Caco-2 (cell line): ENCODE measurements around the gene DOK1. TPM values are rescaled to one million over a fixed set of nuclear protein-coding genes. Genes with fewer than 3 reads are reported as not detected.

ENCODE experiments used
- BruUV-seq: library from RNA; stranded (reverse); fragments of 400-500 nt; replicated peaks from 2 replicates; lab custom pipeline; 2021; lab: Mats Ljungman, UMichigan
- CTCF ChIA-PET: fragments of 300-600 bp; sonication (Branson Sonifier 250); formaldehyde crosslinking; loops from one replicate; lab custom pipeline; 2022; ENCODE audit warnings: antibody characterized with exemption; lab: Charles Lee
- POLR2A ChIA-PET: fragments of 300-600 bp; sonication (Branson Sonifier 250); formaldehyde crosslinking; loops from one replicate; lab custom pipeline; 2022; ENCODE audit warnings: antibody characterized with exemption; lab: Charles Lee
- DNase-seq, 2 experiments: peaks; one replicate each; pipeline versions ENCODE4 v3.0.0 to v3.0.0-alpha.2; 2020 to 2022
- H3K27me3 ChIP-seq: replicated peaks from 2 replicates; pipeline ENCODE4 v1.6.0; 2011; ENCODE audit warnings: low read length; ENCODE audit not compliant: control insufficient read depth, insufficient read depth
- H3K36me3 ChIP-seq: 2 replicates; pipeline ENCODE4 v1.5.1; 2011; ENCODE audit warnings: low read length; ENCODE audit not compliant: control insufficient read depth, insufficient read depth
- H3K4me1 ChIP-seq: fragments of 250-450 bp; sonication (Bioruptor Pico); 2 replicates; pipeline ENCODE4 v1.5.1; 2020; ENCODE audit warnings: mild to moderate bottlenecking
- H3K4me3 ChIP-seq: 2 replicates; pipeline ENCODE4 v1.5.1; 2011; ENCODE audit warnings: low read depth, mild to moderate bottlenecking, control low read depth, low read length
- H3K9me3 ChIP-seq: fragments of 250-450 bp; sonication (Bioruptor Pico); 2 replicates; pipeline ENCODE4 v1.5.1; 2020; ENCODE audit warnings: mild to moderate bottlenecking, moderate library complexity
- H3K27ac Mint-ChIP-seq: one replicate; pipeline ENCODE4 v1.8.0; 2022; ENCODE audit warnings: mixed read lengths; ENCODE audit not compliant: unreplicated experiment
- H3K27me3 Mint-ChIP-seq: one replicate; pipeline ENCODE4 v1.8.0; 2022; ENCODE audit warnings: mixed read lengths; ENCODE audit not compliant: insufficient read depth, unreplicated experiment
- H3K36me3 Mint-ChIP-seq: one replicate; pipeline ENCODE4 v1.8.0; 2022; ENCODE audit warnings: mild to moderate bottlenecking, mixed read lengths; ENCODE audit not compliant: insufficient read depth, unreplicated experiment
- H3K4me1 Mint-ChIP-seq: one replicate; pipeline ENCODE4 v1.8.0; 2022; ENCODE audit warnings: low read depth, mixed read lengths; ENCODE audit not compliant: unreplicated experiment
- H3K4me3 Mint-ChIP-seq: one replicate; pipeline ENCODE4 v1.8.0; 2022; ENCODE audit warnings: mild to moderate bottlenecking, moderate library complexity, mixed read lengths; ENCODE audit not compliant: unreplicated experiment
- H3K9me3 Mint-ChIP-seq: one replicate; pipeline ENCODE4 v1.8.0; 2022; ENCODE audit warnings: mixed read lengths; ENCODE audit not compliant: unreplicated experiment
- intact Hi-C: fragments of 100-400 bp; cut with micrococcal nuclease; formaldehyde crosslinking; loops from one replicate; pipeline ENCODE4 v1.10.0; 2022; ENCODE audit not compliant: unreplicated experiment
- total RNA-seq: library from RNA; stranded (reverse); gene quantifications from 2 replicates; pipeline ENCODE4 v1.2.3, GENCODE V29; 2022
- TF ChIP-seq, protein P1 (sequence below), 2 experiments: fragments of 200-600 bp in 1 of 2; IDR thresholded peaks; 1 replicate in 1 of 2; 2 replicates in 1 of 2; pipeline versions ENCODE4 v1.5.1 to v1.8.0; 2011 to 2022; ENCODE audit warnings: antibody characterized with exemption in 1 of 2, control low read depth in 1 of 2, inconsistent platforms in 1 of 2, low read depth in 1 of 2, low read length in 1 of 2, mild to moderate bottlenecking in 1 of 2, moderate library complexity in 1 of 2; ENCODE audit not compliant: insufficient read depth in 1 of 2, severe bottlenecking in 1 of 2, unreplicated experiment in 1 of 2

The DOK1 gene
- total RNA-seq, 1 experiment from 2014 or later, result 5.1 TPM

DNA sequence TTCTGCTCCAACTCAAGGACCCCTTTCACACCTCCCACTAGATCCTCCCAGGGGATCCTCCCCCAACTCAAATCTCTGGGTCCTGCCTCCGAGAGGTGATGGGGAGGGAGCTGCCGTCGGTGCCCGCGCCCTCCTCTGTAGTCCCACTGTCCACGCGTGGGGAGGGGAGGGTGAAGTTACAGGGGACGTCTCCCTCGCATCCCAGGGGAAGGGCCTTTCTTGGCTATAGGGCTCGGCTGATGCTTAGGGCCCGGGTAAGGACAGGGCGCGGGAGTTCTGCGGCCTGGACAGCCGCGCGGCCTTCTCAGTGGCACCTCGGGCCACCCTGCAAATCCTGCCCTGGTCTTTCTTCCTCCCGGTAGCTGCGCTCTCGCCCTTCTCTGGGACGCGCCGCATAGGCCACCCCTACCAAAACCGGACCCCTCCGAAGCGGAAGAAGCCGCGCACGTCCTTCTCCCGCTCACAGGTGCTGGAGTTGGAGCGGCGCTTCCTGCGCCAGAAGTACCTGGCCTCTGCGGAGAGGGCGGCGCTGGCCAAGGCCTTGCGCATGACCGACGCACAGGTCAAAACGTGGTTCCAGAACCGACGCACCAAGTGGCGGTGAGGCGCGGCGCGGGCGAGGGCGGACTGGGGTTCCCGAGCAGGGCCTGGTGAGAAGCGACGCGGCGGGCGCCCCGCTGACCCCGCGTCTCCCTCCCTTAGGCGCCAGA, 39.1 kb upstream of the DOK1 start:
- no peaks in the 10 kb centered on the region for H3K4me1 Mint-ChIP-seq
- H3K9me3 Mint-ChIP-seq, result no peaks in the 10 kb centered on the region
- CTCF ChIA-PET, result interaction anchor here (1.0 kb wide), 1 partner anchor 33 kb away, joined by 3 read pairs; the partner anchor contains the start of genes CCDC142 and TTC31
- peak overlapping the region; percentile 72 for H3K4me3 Mint-ChIP-seq
- DNase-seq, result peak in 1 of 2 experiments; percentile 50
- POLR2A ChIA-PET, result interaction anchor here (1.1 kb wide), 1 partner anchor 15 kb away, joined by 5 read pairs; the partner anchor contains the start of gene HTRA2
- Histone ChIP-seq H3K27me3 (no peaks in the 10 kb centered on the region), H3K4me1 (no peaks in the 10 kb centered on the region), H3K9me3 (no peaks in the 10 kb centered on the region), H3K4me3 (peak overlapping the region; percentile 60), H3K36me3 (no peaks in the 10 kb centered on the region)
- intact Hi-C loops, result no loop called here
- TF ChIP-seq, protein P1, sequence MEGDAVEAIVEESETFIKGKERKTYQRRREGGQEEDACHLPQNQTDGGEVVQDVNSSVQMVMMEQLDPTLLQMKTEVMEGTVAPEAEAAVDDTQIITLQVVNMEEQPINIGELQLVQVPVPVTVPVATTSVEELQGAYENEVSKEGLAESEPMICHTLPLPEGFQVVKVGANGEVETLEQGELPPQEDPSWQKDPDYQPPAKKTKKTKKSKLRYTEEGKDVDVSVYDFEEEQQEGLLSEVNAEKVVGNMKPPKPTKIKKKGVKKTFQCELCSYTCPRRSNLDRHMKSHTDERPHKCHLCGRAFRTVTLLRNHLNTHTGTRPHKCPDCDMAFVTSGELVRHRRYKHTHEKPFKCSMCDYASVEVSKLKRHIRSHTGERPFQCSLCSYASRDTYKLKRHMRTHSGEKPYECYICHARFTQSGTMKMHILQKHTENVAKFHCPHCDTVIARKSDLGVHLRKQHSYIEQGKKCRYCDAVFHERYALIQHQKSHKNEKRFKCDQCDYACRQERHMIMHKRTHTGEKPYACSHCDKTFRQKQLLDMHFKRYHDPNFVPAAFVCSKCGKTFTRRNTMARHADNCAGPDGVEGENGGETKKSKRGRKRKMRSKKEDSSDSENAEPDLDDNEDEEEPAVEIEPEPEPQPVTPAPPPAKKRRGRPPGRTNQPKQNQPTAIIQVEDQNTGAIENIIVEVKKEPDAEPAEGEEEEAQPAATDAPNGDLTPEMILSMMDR (IDR thresholded peaks at IDR 0.05; ENCODE audit: insufficient read depth in 1 of 2, low read depth in 1 of 2, low read length in 1 of 2, severe bottlenecking in 1 of 2, unreplicated experiment in 1 of 2), result no peak
- peaks cover 8% of the 10 kb centered on the region for H3K27me3 Mint-ChIP-seq
- H3K36me3 Mint-ChIP-seq, result peaks cover 4% of the 10 kb centered on the region
- BruUV-seq, result no TSS peak
- H3K27ac Mint-ChIP-seq, result peak overlapping the region; percentile 34

DNA sequence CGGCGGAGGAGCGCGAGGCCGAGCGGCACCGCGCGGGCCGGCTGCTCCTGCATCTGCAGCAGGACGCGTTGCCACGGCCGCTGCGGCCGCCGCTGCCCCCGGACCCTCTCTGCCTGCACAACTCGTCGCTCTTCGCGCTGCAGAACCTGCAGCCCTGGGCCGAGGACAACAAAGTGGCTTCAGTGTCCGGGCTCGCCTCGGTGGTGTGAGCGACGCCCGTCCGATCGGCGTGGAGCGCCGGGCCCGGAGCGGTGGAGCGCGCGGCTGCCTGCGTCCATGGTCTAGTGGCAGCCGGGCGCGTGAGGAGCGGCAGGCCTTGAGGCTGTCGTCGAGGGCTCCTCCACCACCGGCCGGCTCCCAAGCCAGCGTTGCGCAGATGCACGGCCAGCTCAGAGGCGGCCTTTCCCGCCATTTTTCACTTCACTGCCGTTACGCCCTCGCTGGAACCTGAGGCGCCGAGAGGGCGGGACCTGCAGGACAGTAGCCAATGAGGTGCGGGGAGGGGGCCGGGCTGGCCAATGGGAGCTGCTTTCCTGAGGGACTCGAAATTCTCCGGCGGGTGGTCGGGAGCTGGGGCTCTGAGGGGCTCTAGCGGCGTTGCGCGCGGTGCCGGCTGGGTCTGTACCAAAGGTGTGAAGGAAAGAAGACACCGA, 38.4 kb upstream of the DOK1 start:
- H3K36me3 ChIP-seq, result no peaks in the 10 kb centered on the region
- intact Hi-C loops, result loop anchor here (1.0 kb wide), 1 partner anchor 13 kb away; the partner anchor contains the start of genes AUP1 and HTRA2
- DNase-seq, result peak; percentile 81 to 87
- Mint-ChIP-seq H3K36me3 (no peaks in the 10 kb centered on the region), H3K27me3 (peaks cover 8% of the 10 kb centered on the region), H3K27ac (peak overlapping the region; percentile 2), H3K4me3 (peak overlapping the region; percentile 72), H3K9me3 (no peaks in the 10 kb centered on the region), H3K4me1 (no peaks in the 10 kb centered on the region)
- ChIA-PET CTCF (interaction anchor here (0.9 to 1.0 kb wide), 2 partner anchors 13 to 34 kb away, joined by 3 read pairs; partner anchors contain the start of genes CCDC142 and TTC31), POLR2A (interaction anchor here (0.8 to 1.1 kb wide), 2 partner anchors 14 to 22 kb away, joined by 3 to 5 read pairs; partner anchors contain the start of gene HTRA2)
- no peaks in the 10 kb centered on the region for H3K9me3 ChIP-seq
- no TSS peak for BruUV-seq
- TF ChIP-seq, protein P1 (IDR thresholded peaks at IDR 0.05; ENCODE audit: insufficient read depth in 1 of 2, low read depth in 1 of 2, low read length in 1 of 2, severe bottlenecking in 1 of 2, unreplicated experiment in 1 of 2), result no peak
- no peaks in the 10 kb centered on the region for H3K27me3 ChIP-seq
- H3K4me1 ChIP-seq, result no peaks in the 10 kb centered on the region
- peak overlapping the region; percentile 60 for H3K4me3 ChIP-seq

DNA sequence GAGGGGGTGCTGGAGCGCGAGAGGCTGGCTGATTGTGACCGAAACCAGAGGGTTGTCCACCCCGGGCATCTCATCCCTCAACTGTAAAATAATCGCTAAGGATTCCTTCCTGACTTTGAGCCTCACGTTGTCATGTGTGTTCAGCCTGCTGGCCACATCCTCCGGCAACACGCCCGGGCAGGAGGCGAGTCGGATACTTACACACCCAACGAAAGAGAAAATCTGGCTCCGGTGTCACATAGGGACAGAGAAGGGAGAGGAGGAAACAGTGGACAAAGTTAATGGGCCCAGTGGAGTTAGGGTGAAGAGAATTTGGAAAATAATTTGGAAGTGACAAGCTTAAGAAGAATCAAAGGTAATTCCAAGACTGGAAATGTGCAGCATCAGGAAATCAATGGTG, 37.9 kb upstream of the DOK1 start:
- Mint-ChIP-seq H3K27me3 (peaks cover 8% of the 10 kb centered on the region), H3K27ac (peak overlapping the region; percentile 2), H3K4me1 (no peaks in the 10 kb centered on the region), H3K4me3 (peak overlapping the region; percentile 72), H3K36me3 (no peaks in the 10 kb centered on the region), H3K9me3 (no peaks in the 10 kb centered on the region)
- TSS peak; percentile 41 for BruUV-seq
- Histone ChIP-seq H3K4me3 (peak overlapping the region; percentile 60), H3K36me3 (no peaks in the 10 kb centered on the region), H3K9me3 (no peaks in the 10 kb centered on the region), H3K4me1 (no peaks in the 10 kb centered on the region), H3K27me3 (no peaks in the 10 kb centered on the region)
- intact Hi-C loops, result loop anchor here (1.0 kb wide), 1 partner anchor 13 kb away; the partner anchor contains the start of genes AUP1 and HTRA2
- ChIA-PET CTCF (interaction anchor here (0.9 to 1.0 kb wide), 2 partner anchors 13 to 34 kb away, joined by 3 read pairs; partner anchors contain the start of genes CCDC142 and TTC31), POLR2A (interaction anchor here (0.8 to 1.1 kb wide), 2 partner anchors 13 to 21 kb away, joined by 3 to 5 read pairs; partner anchors contain the start of gene HTRA2)
- TF ChIP-seq, protein P1 (IDR thresholded peaks at IDR 0.05; ENCODE audit: insufficient read depth in 1 of 2, low read depth in 1 of 2, low read length in 1 of 2, severe bottlenecking in 1 of 2, unreplicated experiment in 1 of 2), result no peak
- no peak for DNase-seq
